ENCODE measurements around the gene DEPDC1.

DNA sequence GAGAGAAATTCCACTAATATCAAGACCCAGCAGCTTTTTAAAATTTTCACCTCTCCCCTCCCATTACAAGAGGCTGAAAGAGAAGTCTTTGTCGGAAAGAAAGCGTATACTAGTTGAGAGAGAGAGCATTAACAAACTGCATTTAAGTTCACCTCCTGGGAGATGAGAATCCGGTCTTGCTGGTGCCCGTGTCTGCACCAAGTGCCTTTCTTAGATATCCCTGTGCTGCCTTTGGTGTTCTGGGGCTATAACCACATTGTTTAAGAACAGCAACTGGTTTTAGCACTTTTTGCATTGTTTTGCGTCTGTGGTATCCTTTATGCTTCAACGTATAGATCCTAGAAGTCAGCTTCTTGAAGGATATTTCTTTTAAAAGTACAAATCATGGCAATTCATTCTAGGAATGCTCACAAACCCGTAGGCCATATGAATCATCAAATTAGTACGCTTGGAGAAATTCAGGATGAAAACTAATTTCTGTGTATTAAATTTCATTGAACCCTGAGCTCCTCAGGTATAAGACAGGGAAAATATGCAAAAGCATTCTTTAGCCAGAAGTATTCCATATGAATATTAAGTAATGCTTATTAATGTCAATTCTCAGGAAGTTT lies 43.7 kb downstream of the DEPDC1 start:
- TF ChIP-seq RARB (CRISPR knock-in tag; IDR thresholded peaks at IDR 0.05) (no peak), ZNF70 (CRISPR knock-in tag; IDR thresholded peaks at IDR 0.05) (no peak), TCF4 (CRISPR knock-in tag; IDR thresholded peaks at IDR 0.05; ENCODE audit: borderline replicate concordance) (no peak), ZNF8 (CRISPR knock-in tag; IDR thresholded peaks at IDR 0.05) (no peak), ARNTL (CRISPR knock-in tag; IDR thresholded peaks at IDR 0.05; ENCODE audit: borderline replicate concordance, low read depth) (no peak)
- TF ChIP-seq, protein P1, sequence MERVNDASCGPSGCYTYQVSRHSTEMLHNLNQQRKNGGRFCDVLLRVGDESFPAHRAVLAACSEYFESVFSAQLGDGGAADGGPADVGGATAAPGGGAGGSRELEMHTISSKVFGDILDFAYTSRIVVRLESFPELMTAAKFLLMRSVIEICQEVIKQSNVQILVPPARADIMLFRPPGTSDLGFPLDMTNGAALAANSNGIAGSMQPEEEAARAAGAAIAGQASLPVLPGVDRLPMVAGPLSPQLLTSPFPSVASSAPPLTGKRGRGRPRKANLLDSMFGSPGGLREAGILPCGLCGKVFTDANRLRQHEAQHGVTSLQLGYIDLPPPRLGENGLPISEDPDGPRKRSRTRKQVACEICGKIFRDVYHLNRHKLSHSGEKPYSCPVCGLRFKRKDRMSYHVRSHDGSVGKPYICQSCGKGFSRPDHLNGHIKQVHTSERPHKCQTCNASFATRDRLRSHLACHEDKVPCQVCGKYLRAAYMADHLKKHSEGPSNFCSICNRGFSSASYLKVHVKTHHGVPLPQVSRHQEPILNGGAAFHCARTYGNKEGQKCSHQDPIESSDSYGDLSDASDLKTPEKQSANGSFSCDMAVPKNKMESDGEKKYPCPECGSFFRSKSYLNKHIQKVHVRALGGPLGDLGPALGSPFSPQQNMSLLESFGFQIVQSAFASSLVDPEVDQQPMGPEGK (CRISPR knock-in tag; IDR thresholded peaks at IDR 0.05; ENCODE audit: borderline replicate concordance), result no peak
- TF ChIP-seq, protein P2, sequence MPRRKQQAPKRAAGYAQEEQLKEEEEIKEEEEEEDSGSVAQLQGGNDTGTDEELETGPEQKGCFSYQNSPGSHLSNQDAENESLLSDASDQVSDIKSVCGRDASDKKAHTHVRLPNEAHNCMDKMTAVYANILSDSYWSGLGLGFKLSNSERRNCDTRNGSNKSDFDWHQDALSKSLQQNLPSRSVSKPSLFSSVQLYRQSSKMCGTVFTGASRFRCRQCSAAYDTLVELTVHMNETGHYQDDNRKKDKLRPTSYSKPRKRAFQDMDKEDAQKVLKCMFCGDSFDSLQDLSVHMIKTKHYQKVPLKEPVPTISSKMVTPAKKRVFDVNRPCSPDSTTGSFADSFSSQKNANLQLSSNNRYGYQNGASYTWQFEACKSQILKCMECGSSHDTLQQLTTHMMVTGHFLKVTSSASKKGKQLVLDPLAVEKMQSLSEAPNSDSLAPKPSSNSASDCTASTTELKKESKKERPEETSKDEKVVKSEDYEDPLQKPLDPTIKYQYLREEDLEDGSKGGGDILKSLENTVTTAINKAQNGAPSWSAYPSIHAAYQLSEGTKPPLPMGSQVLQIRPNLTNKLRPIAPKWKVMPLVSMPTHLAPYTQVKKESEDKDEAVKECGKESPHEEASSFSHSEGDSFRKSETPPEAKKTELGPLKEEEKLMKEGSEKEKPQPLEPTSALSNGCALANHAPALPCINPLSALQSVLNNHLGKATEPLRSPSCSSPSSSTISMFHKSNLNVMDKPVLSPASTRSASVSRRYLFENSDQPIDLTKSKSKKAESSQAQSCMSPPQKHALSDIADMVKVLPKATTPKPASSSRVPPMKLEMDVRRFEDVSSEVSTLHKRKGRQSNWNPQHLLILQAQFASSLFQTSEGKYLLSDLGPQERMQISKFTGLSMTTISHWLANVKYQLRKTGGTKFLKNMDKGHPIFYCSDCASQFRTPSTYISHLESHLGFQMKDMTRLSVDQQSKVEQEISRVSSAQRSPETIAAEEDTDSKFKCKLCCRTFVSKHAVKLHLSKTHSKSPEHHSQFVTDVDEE (CRISPR knock-in tag; IDR thresholded peaks at IDR 0.05), result no peak
